Stomach (tissue), 9 donors: ENCODE measurements around the gene ADGRA1. TPM values are rescaled to one million over a fixed set of nuclear protein-coding genes. Genes with fewer than 3 reads are reported as not detected.

Experiments
- DNase-seq, 2 donors: peaks; one replicate each; pipeline versions ENCODE4 v3.0.0 to v3.0.0-alpha.2; 2013 to 2019
- H3K27ac ChIP-seq, 5 donors: fragments of 200-600 bp in 4 of 5; sonication (generic) in 4 of 5; one replicate each; pipeline ENCODE4 v1.5.1; 2013 to 2019; ENCODE audit warnings: mild to moderate bottlenecking in 1 of 5, moderate library complexity in 1 of 5
- H3K27me3 ChIP-seq, 3 donors: fragments of 200-600 bp; sonication (generic); one replicate each; pipeline ENCODE4 v1.5.1; 2017 to 2019; ENCODE audit warnings: mixed run types in 1 of 3
- H3K36me3 ChIP-seq, 4 donors: fragments of 200-600 bp; sonication (generic); 1 replicate in 3 of 4; 2 replicates in 1 of 4; pipeline ENCODE4 v1.5.1; 2016 to 2019
- H3K4me1 ChIP-seq, 4 donors: fragments of 200-600 bp; sonication (generic); one replicate each; pipeline ENCODE4 v1.5.1; 2016 to 2019
- H3K4me3 ChIP-seq, 4 donors: fragments of 200-600 bp; sonication (generic) in 3 of 4; one replicate each; pipeline ENCODE4 v1.5.1; 2016 to 2019; ENCODE audit warnings: mild to moderate bottlenecking in 1 of 4
- H3K9me3 ChIP-seq, 4 donors: fragments of 200-600 bp; sonication (generic); one replicate each; pipeline ENCODE4 v1.5.1; 2016 to 2019
- EP300 ChIP-seq: sonication (generic); formaldehyde crosslinking; IDR thresholded peaks from one replicate; pipeline ENCODE4 v1.6.1; 2017; ENCODE audit warnings: antibody characterized with exemption
- POLR2A ChIP-seq, 4 donors: fragments of 450-650 bp; IDR thresholded peaks; one replicate each; pipeline ENCODE4 v1.6.1; 2016; ENCODE audit warnings: antibody characterized with exemption in 4 of 4, control low read depth in 2 of 4, mild to moderate bottlenecking in 1 of 4, moderate library complexity in 1 of 4
- POLR2AphosphoS5 ChIP-seq, 3 donors: sonication (generic); formaldehyde crosslinking; IDR thresholded peaks; one replicate each; pipeline ENCODE4 v1.6.1; 2016; ENCODE audit warnings: antibody characterized with exemption in 3 of 3
- WGBS, 5 donors: extraction: QIAGEN DNeasy Blood & Tissue Kit in 3 of 5; methylation state at CpG; one replicate each; pipeline versions ENCODE4 v1.1.5 to v1.1.7; 2013 to 2018; 5-methylcytosine and 5-hydroxymethylcytosine counted together
- intact Hi-C: fragments of 100-400 bp; cut with DNase I; formaldehyde crosslinking; loops from one replicate; pipeline ENCODE4 v1.15.1; 2023; ENCODE audit warnings: low total_unique reads
- polyA plus RNA-seq, 3 donors: library from polyadenylated mRNA; stranded (reverse); fragments of 200-250 nt; gene quantifications; one replicate each; pipeline ENCODE4 v1.2.3, GENCODE V29; 2013
- total RNA-seq, 5 donors: library from RNA; depleted of rRNA; stranded (reverse); fragments of >200 nt; gene quantifications; one replicate each; pipeline versions ENCODE4 v1.1.0 to v1.2.3, GENCODE V29; 2014 to 2016
- TF ChIP-seq, protein P1 (sequence below), 7 experiments: fragments of 450-650 bp in 4 of 7; fragments of 200-600 bp in 3 of 7; sonication (generic) in 3 of 7; IDR thresholded peaks; one replicate each; pipeline ENCODE4 v1.5.1; 2016 to 2019; ENCODE audit warnings: antibody characterized with exemption in 7 of 7, control low read depth in 2 of 7, mild to moderate bottlenecking in 1 of 7
- donor health status: healthy with polysubstance abuse.
- donor health status: Bipolar disorder and iron deficiency.
- donor health status: healthy.

The ADGRA1 gene
- total and polyA plus RNA-seq, 8 donors = under 0.01 to 0.73 (median 0.14) TPM; not detected in 5

DNA sequence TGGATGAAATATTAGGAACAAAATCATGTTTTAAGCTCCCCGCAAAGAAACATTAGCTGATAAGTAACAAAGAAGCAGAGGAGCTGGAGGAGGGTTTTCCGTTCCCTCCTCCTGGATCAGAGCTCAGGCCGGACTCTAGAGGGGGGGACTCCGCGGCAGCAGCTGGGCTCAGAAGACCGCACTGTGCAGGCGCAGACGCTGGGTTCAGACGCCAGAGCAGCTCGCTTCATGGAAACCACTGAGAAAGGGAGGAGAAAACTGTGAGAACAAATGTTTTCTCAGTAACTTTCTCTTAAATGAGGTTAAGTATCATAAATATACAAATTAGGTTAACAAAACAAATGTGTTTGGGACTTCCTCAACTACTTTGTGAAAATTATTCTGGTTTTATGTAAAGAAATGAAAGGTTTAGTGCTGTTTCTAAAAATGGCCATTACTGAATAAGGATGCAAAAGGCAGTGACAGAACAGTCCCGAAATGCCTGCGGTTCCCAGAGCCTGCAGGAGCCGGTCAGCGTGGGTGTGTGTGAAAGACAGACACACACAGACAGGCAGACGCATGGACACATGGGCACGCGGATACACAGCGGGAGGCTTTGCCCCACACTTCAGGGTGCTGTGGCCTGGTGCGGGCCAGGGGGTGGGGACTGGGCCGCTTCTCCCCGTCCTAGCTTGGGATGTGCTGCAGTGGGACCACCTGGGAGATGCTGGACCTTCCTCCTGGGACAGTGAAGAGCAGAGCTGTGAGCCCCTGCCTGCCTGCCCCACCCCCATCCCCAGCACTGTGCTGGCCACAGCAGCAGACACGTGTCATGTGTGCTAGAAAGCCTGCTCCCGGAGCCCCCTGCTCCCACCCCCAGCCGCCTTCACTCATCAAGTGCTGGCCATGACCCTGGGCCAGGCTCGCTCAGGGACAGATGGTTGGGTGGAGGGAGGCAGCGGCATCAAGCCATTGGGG lies 20.3 kb upstream of the ADGRA1 start:
- Histone ChIP-seq H3K36me3 (no peaks in the 10 kb centered on the region), H3K9me3 (no peaks in the 10 kb centered on the region), H3K4me3 (no peak overlapping the region), H3K27ac (no peak overlapping the region), H3K4me1 (no peaks in the 10 kb centered on the region), H3K27me3 (peaks cover 0 to 47% (median 0%) of the 10 kb centered on the region in 3 donors)
- TF ChIP-seq, protein P1, sequence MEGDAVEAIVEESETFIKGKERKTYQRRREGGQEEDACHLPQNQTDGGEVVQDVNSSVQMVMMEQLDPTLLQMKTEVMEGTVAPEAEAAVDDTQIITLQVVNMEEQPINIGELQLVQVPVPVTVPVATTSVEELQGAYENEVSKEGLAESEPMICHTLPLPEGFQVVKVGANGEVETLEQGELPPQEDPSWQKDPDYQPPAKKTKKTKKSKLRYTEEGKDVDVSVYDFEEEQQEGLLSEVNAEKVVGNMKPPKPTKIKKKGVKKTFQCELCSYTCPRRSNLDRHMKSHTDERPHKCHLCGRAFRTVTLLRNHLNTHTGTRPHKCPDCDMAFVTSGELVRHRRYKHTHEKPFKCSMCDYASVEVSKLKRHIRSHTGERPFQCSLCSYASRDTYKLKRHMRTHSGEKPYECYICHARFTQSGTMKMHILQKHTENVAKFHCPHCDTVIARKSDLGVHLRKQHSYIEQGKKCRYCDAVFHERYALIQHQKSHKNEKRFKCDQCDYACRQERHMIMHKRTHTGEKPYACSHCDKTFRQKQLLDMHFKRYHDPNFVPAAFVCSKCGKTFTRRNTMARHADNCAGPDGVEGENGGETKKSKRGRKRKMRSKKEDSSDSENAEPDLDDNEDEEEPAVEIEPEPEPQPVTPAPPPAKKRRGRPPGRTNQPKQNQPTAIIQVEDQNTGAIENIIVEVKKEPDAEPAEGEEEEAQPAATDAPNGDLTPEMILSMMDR (IDR thresholded peaks at IDR 0.05) = no peak
- TF ChIP-seq EP300 (no peak), POLR2A (IDR thresholded peaks at IDR 0.05) (no peak)
- intact Hi-C loops = no loop called here
- 56 to 77% (median 62%) methylated on average over 21 to 26 of the region's 26 CpGs for WGBS, 5 donors
- peak in 1 of 2 donors; percentile 42 for DNase-seq

DNA sequence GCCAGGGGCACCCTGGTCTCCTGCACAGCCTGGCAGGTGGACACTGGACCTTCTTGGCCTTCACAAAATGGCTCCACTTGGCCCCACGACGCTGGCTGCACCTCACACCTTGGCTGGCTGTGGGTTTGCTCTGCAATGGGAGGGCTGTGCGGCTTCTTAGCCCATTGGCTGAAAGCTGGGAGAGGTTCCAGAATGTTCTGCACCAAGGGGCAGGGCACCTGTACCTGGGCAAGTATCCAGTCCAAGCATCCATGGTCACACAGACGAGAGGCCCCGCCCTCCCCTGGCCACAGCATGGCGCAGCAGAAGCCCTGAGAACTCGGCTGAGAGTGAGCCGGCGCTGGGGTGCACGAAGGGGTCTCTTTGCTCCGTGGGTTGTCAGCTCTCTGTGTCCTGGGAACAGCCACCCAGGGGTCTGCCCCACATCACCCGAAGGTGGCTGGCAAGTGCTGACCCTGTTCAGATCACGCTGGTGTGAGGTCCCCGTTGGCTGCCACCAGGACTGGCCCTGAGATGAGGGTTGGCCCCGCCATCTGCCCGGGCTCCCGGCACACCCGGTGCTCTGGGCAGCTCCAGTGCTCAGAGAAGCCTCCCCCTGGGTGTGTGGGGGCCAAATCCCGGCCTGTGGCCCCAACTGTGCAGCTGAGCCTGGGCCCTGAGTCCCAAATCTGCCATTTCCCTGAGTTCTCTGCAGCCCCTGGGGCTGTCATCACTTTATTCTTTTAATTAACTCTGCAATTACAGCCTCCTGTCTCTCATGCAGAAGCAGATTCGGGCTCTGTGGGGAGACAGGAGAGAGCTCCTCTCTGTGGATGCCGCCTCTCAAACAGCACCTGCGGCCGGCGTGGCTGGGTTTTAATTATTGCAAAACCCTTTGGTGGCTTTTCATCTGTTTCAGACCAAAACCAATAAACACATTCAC lies 19.4 kb upstream of the ADGRA1 start:
- Histone ChIP-seq H3K4me3 (no peak overlapping the region), H3K9me3 (no peaks in the 10 kb centered on the region), H3K36me3 (no peaks in the 10 kb centered on the region), H3K4me1 (no peaks in the 10 kb centered on the region), H3K27me3 (peaks cover 0 to 54% (median 0%) of the 10 kb centered on the region in 3 donors), H3K27ac (no peak overlapping the region)
- WGBS, 5 donors = 70 to 82% (median 81%) methylated on average over 11 to 24 of the region's 24 CpGs
- no peak for DNase-seq
- intact Hi-C loops = no loop called here
- no peak for TF ChIP-seq EP300
- TF ChIP-seq, protein P1 (IDR thresholded peaks at IDR 0.05) = no peak
- no peak for TF ChIP-seq POLR2AphosphoS5 (IDR thresholded peaks at IDR 0.05)
- TF ChIP-seq POLR2A (IDR thresholded peaks at IDR 0.05) = no peak

DNA sequence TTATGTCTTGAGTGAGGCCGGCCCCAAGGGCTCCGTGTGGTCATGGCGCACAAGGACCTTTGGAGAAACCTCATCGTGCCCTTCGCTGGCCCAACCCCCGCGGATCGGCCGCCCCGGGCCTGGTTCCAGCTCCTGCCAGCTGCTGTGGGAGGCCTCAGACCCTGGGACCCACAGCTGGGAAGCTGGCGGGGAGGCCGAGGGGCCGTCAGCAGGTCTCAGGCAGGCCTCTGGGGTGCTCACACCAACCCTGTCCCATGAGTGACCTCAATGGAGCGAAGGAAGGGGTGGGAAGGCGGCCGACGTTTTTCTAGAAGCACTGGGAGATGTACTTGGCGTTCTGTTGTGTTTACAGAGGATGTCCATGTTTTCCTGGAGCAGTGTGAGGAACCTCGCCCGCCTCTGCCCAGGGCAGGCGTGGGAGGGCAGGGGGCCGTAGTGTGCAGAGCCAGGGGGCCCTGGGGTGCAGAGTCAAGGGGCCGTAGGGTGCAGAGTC lies 18.6 kb upstream of the ADGRA1 start:
- DNase-seq = no peak
- whole genome bisulfite sequencing, 5 donors = 56 to 69% (median 64%) methylated on average over 12 to 23 of the region's 23 CpGs
- intact Hi-C loops = no loop called here
- Histone ChIP-seq H3K36me3 (no peaks in the 10 kb centered on the region), H3K4me1 (no peaks in the 10 kb centered on the region), H3K9me3 (no peaks in the 10 kb centered on the region), H3K27me3 (peaks cover 0 to 61% (median 0%) of the 10 kb centered on the region in 3 donors), H3K4me3 (no peak overlapping the region), H3K27ac (no peak overlapping the region)
- TF ChIP-seq EP300 (no peak), POLR2AphosphoS5 (IDR thresholded peaks at IDR 0.05) (no peak), POLR2A (IDR thresholded peaks at IDR 0.05) (no peak)
- TF ChIP-seq, protein P1 (IDR thresholded peaks at IDR 0.05) = no peak

DNA sequence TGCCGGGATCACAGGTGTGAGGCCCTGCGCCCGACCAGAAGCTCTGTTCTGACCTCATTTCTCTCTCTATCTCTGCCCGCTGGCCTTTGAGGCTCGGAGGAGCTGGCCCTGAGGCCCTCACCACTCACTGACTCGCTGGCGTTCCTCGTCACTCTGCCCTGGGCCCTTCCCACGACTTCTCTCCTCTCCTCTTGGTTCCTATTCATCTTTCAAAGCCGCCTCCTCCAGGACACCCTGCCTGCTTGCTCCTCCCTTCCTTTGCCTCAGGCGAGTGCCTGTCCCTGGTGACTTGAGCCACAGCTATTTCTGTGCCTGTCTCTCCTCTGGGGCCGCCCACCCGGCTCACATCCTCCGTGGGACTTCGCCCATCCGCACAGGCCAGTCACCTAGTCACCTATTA lies 17.3 kb upstream of the ADGRA1 start:
- no peak overlapping the region for H3K4me3 ChIP-seq
- TF ChIP-seq POLR2AphosphoS5 (IDR thresholded peaks at IDR 0.05) (no peak), EP300 (no peak), POLR2A (IDR thresholded peaks at IDR 0.05) (no peak)
- TF ChIP-seq, protein P1 (IDR thresholded peaks at IDR 0.05) = no peak
- H3K9me3 ChIP-seq = no peaks in the 10 kb centered on the region
- no peaks in the 10 kb centered on the region for H3K36me3 ChIP-seq
- H3K27ac ChIP-seq = no peak overlapping the region
- intact Hi-C loops = no loop called here
- H3K27me3 ChIP-seq = peaks cover 0 to 68% (median 0%) of the 10 kb centered on the region in 3 donors
- no peak for DNase-seq
- no peaks in the 10 kb centered on the region for H3K4me1 ChIP-seq
- 70 to 76% (median 74%) methylated on average over 16 of the region's 16 CpGs for WGBS, 5 donors
